A673 (cell line): Measurements from ENCODE around the gene MYMK. TPM values are rescaled to one million over a fixed set of nuclear protein-coding genes. Genes with fewer than 3 reads are reported as not detected.

Experiments used
- BruUV-seq: library from RNA; stranded (reverse); fragments of 400-500 nt; replicated peaks from 2 replicates; lab custom pipeline; 2021; lab: Mats Ljungman, UMichigan
- CTCF ChIA-PET: fragments of 300-600 bp; sonication (Branson Sonifier 250); formaldehyde crosslinking; loops from one replicate; lab custom pipeline; 2022; ENCODE audit warnings: antibody characterized with exemption; lab: Charles Lee
- POLR2A ChIA-PET: fragments of 300-600 bp; sonication (Branson Sonifier 250); formaldehyde crosslinking; loops from one replicate; lab custom pipeline; 2022; ENCODE audit warnings: antibody characterized with exemption; ENCODE audit not compliant: low non-redundant PET; lab: Charles Lee
- DNase-seq: peaks from one replicate; pipeline ENCODE4 v3.0.0-alpha.2; 2015; ENCODE audit warnings: low spot score
- H3K27ac ChIP-seq: fragments of 200-600 bp; sonication (generic); 2 replicates; pipeline ENCODE4 v1.5.1; 2016; ENCODE audit warnings: mixed run types, low read depth, mild to moderate bottlenecking, mixed read lengths, antibody characterized with exemption, low read length; ENCODE audit not compliant: poor library complexity, severe bottlenecking
- H3K27me3 ChIP-seq: fragments of 200-600 bp; sonication (generic); replicated peaks from 2 replicates; pipeline ENCODE4 v1.6.1; 2017; ENCODE audit warnings: mixed run types, low read depth, mild to moderate bottlenecking, mixed read lengths, antibody characterized with exemption, low read length; ENCODE audit not compliant: insufficient read depth, poor library complexity
- H3K36me3 ChIP-seq: fragments of 200-600 bp; sonication (generic); 2 replicates; pipeline ENCODE4 v1.6.1; 2016; ENCODE audit warnings: mixed run types, mild to moderate bottlenecking, mixed read lengths, antibody characterized with exemption, low read length; ENCODE audit not compliant: insufficient read depth, poor library complexity, severe bottlenecking
- H3K4me1 ChIP-seq: fragments of 200-600 bp; sonication (generic); 2 replicates; pipeline ENCODE4 v1.6.1; 2017; ENCODE audit warnings: mixed run types, mild to moderate bottlenecking, mixed read lengths, antibody characterized with exemption, low read length; ENCODE audit not compliant: insufficient read depth, poor library complexity, severe bottlenecking
- H3K4me3 ChIP-seq: fragments of 200-600 bp; sonication (generic); 2 replicates; pipeline ENCODE4 v1.5.1; 2016; ENCODE audit warnings: low read depth, mixed run types, mild to moderate bottlenecking, mixed read lengths, low read length; ENCODE audit not compliant: poor library complexity, severe bottlenecking
- H3K9me3 ChIP-seq: fragments of 200-600 bp; sonication (generic); 2 replicates; pipeline ENCODE4 v1.6.1; 2016; ENCODE audit warnings: mixed run types, low read depth, mild to moderate bottlenecking, mixed read lengths, antibody characterized with exemption, low read length; ENCODE audit not compliant: poor library complexity, severe bottlenecking
- CTCF ChIP-seq: fragments of 300-800, 200-600 bp; sonication (generic); conservative IDR thresholded peaks from 2 replicates; pipeline ENCODE4 v1.5.1; 2017; ENCODE audit warnings: low read depth, mild to moderate bottlenecking, antibody characterized with exemption, low read length, moderate library complexity, mixed read lengths
- EZH2 ChIP-seq: fragments of 200-600 bp; sonication (generic); IDR thresholded peaks from 2 replicates; pipeline ENCODE4 v1.6.1; 2017; ENCODE audit warnings: borderline replicate concordance, low read depth, mild to moderate bottlenecking, mixed read lengths, antibody characterized with exemption, low read length; ENCODE audit not compliant: poor library complexity, severe bottlenecking
- intact Hi-C: fragments of 100-400 bp; cut with micrococcal nuclease; formaldehyde crosslinking; loops from one replicate; pipeline ENCODE4 v1.10.0; 2022; ENCODE audit not compliant: unreplicated experiment
- total RNA-seq: library from RNA; stranded (reverse); gene quantifications from 2 replicates; pipeline ENCODE4 v1.2.3, GENCODE V29; 2021

MYMK gene
- total RNA-seq, 1 experiment from 2014 or later = not detected

DNA sequence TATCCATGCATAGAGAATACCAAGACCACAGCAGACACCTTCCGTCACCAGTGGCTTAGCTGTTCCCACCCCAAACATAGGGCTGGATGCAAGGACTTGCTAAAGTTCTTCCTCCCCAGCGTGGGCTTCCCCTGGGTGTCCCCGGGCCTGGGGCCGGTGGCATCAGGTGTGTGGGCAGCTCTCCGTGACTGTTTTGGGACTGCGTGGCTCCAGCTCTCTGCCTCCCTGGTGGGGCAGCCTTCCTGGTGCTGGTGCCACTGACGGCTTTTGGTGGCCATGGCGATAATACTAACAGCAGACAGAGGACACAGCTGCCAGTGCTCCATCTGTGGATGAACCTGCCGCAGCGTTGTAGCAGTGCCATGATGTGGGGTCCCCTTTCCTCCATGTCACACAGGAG is 60.1 kb downstream of the MYMK start:
- Histone ChIP-seq H3K36me3 (no peaks in the 10 kb centered on the region), H3K4me3 (no peak overlapping the region), H3K27me3 (no peaks in the 10 kb centered on the region), H3K4me1 (no peaks in the 10 kb centered on the region), H3K27ac (no peak overlapping the region), H3K9me3 (no peaks in the 10 kb centered on the region)
- no peak for DNase-seq
- no TSS peak for BruUV-seq
- POLR2A ChIA-PET = no interaction called here
- no peak for TF ChIP-seq EZH2
- TF ChIP-seq CTCF = no peak
- CTCF ChIA-PET = no interaction called here
- intact Hi-C loops = no loop called here

Other genes with a start within 250 kb of the MYMK start
- not detected in 2 replicates for gene ABO, start 249.8 kb downstream of the MYMK start, total RNA-seq
- gene SURF6, start 188.8 kb downstream of the MYMK start, total RNA-seq = 34.7 and 36.6 TPM in 2 replicates
- gene MED22, start 176.8 kb downstream of the MYMK start, total RNA-seq = 46.2 and 49.6 TPM in 2 replicates
- 1,920 and 1,940 TPM in 2 replicates for gene RPL7A, start 176.7 kb downstream of the MYMK start, total RNA-seq
- gene SURF1, start 168.5 kb downstream of the MYMK start, total RNA-seq = 41.6 and 53.3 TPM in 2 replicates
- gene SURF2, start 168.4 kb downstream of the MYMK start, total RNA-seq = 35.0 and 42.0 TPM in 2 replicates
- 201 and 214 TPM in 2 replicates for gene SURF4, start 148.9 kb downstream of the MYMK start, total RNA-seq
- 0.52 and 1.5 TPM in 2 replicates for gene STKLD1, start 148.6 kb downstream of the MYMK start, total RNA-seq
- 32.0 and 35.9 TPM in 2 replicates for gene REXO4, start 106.9 kb downstream of the MYMK start, total RNA-seq
- gene ADAMTS13, start 102.6 kb downstream of the MYMK start, total RNA-seq = 1.3 and 3.1 TPM in 2 replicates
- gene CACFD1, start 65.0 kb downstream of the MYMK start, total RNA-seq = 7.8 and 10.6 TPM in 2 replicates
- 1.8 and 2.7 TPM in 2 replicates for gene SLC2A6, start 45.9 kb downstream of the MYMK start, total RNA-seq
- 0.06 TPM in 1 of 2 replicates, not detected in the other for gene ADAMTSL2, start 9.7 kb upstream of the MYMK start, total RNA-seq
- not detected in 2 replicates for gene FAM163B, start 84.4 kb upstream of the MYMK start, total RNA-seq
- not detected in 2 replicates for gene DBH, start 111.4 kb upstream of the MYMK start, total RNA-seq
- 0.37 and 1.0 TPM in 2 replicates for gene SARDH, start 213.4 kb upstream of the MYMK start, total RNA-seq